WTC11 (cell line): ENCODE measurements around the gene TANC1.

ENCODE experiments used
- NR1H2 ChIP-seq: sonication (generic); formaldehyde crosslinking; IDR thresholded peaks from 2 replicates; pipeline ENCODE4 v1.9.0; 2021; ENCODE audit warnings: mild to moderate bottlenecking, moderate library complexity, missing genetic modification reagents
- TF ChIP-seq, protein P1 (sequence below): sonication (generic); formaldehyde crosslinking; IDR thresholded peaks from 2 replicates; pipeline ENCODE4 v1.8.1; 2023; ENCODE audit warnings: mild to moderate bottlenecking, missing genetic modification reagents, moderate library complexity

DNA sequence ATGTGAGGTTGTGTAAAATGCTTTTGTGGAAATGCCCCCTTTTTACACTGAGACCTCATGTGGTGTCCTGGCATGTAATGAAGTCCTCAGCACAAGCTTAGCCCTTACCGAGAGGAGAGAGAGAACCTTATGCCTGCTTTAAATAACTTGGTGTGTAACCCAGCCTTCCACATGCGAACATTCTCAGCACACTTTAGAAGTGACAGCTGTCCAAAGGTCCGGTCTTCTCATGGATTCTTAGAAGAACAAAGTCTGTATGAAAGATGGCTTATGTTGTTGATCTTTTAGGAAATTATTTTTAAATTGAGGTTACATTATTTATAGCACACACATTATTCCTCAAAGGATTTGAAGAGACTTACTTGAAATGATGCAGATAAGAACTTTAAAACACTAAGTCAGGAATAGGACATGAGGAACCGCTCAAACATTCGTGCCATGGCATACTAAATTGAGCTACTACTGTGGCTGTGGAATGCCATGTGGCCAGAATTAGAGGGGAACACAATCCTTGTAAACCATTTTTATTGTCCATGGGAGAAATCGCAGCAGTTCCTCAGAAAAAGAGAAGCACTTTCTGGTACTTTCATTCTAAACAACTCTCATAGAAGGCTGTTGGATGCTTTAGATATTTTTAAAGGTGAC, 238.4 kb downstream of the TANC1 start:
- TF ChIP-seq NR1H2, result no peak
- TF ChIP-seq, protein P1, sequence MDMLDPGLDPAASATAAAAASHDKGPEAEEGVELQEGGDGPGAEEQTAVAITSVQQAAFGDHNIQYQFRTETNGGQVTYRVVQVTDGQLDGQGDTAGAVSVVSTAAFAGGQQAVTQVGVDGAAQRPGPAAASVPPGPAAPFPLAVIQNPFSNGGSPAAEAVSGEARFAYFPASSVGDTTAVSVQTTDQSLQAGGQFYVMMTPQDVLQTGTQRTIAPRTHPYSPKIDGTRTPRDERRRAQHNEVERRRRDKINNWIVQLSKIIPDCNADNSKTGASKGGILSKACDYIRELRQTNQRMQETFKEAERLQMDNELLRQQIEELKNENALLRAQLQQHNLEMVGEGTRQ, result no peak
